ENCODE results near the gene CHMP1A. TPM values are rescaled to one million over a fixed set of nuclear protein-coding genes. Genes with fewer than 3 reads are reported as not detected.

CHMP1A gene
- total RNA-seq, 2 donors from 2014 or later = 63.0 to 77.2 TPM

GRCh38 chr16:89596061-89596689 lies 61.3 kb downstream of the CHMP1A start:
- TF ChIP-seq CTCF (IDR thresholded peaks at IDR 0.05) = no peak
- H3K9me3 ChIP-seq = no peaks in the 10 kb centered on the region
- H3K4me3 ChIP-seq = no peak overlapping the region
- H3K36me3 ChIP-seq = no peaks in the 10 kb centered on the region
- DNase-seq (ENCODE audit: low spot score) (no peak), ATAC-seq (ENCODE audit: insufficient number of reproducible peaks, low FRiP score, low read depth) (no peak)
- no peak overlapping the region for H3K27ac ChIP-seq
- no peaks in the 10 kb centered on the region for H3K27me3 ChIP-seq (replicated peaks; ENCODE audit: insufficient read depth)
- H3K4me1 ChIP-seq (ENCODE audit: control insufficient read depth in 1 of 2, low read depth in 2 of 2) = no peaks in the 10 kb centered on the region

GRCh38 chr16:89595330-89596060 lies 62.0 kb downstream of the CHMP1A start:
- Histone ChIP-seq H3K4me1 (ENCODE audit: control insufficient read depth in 1 of 2, low read depth in 2 of 2) (no peaks in the 10 kb centered on the region), H3K9me3 (no peaks in the 10 kb centered on the region), H3K4me3 (no peak overlapping the region), H3K27me3 (replicated peaks; ENCODE audit: insufficient read depth) (no peaks in the 10 kb centered on the region), H3K36me3 (no peaks in the 10 kb centered on the region), H3K27ac (no peak overlapping the region)
- DNase-seq (ENCODE audit: low spot score) (no peak), ATAC-seq (ENCODE audit: insufficient number of reproducible peaks, low FRiP score, low read depth) (no peak)
- TF ChIP-seq CTCF (IDR thresholded peaks at IDR 0.05) = no peak

Other genes starting within 250 kb of the CHMP1A start
- gene ANKRD11, start 167.1 kb downstream of the CHMP1A start, total RNA-seq = 100 to 1,000 TPM; 125 to 129 TPM
- 100 to 1,000 TPM; 214 to 333 TPM for gene SPG7, start 149.3 kb downstream of the CHMP1A start, total RNA-seq
- 1,000 to 10,000 TPM; 3,914 to 4,192 TPM for gene RPL13, start 97.0 kb downstream of the CHMP1A start, total RNA-seq
- gene CPNE7, start 82.0 kb downstream of the CHMP1A start, total RNA-seq = not detected
- not detected for gene DPEP1, start 44.1 kb downstream of the CHMP1A start, total RNA-seq
- gene SPATA33, start 128 bp upstream of the CHMP1A start, total RNA-seq = 1 to 10 TPM; 3.2 to 3.9 TPM
- gene CDK10, start 29.0 kb upstream of the CHMP1A start, total RNA-seq = 10 to 100 TPM; 20.3 to 35.2 TPM
- 10 to 100 TPM; 19.0 to 24.1 TPM for gene SPATA2L, start 44.0 kb upstream of the CHMP1A start, total RNA-seq
- gene VPS9D1, start 63.2 kb upstream of the CHMP1A start, total RNA-seq = 10 to 100 TPM in 1 of 2 donors, 1 to 10 TPM in 1; 9.5 to 18.3 TPM
- gene ZNF276, start 63.8 kb upstream of the CHMP1A start, total RNA-seq = 10 to 100 TPM; 25.0 to 34.1 TPM
- gene FANCA, start 158.9 kb upstream of the CHMP1A start, total RNA-seq = 1 to 10 TPM; 2.5 to 3.7 TPM
- 1 to 10 TPM in 1 of 2 donors, not detected in 1; 2.0 TPM for gene SPIRE2, start 170.8 kb upstream of the CHMP1A start, total RNA-seq
- gene TCF25, start 215.9 kb upstream of the CHMP1A start, total RNA-seq = 100 to 1,000 TPM; 166 to 247 TPM

Measured in thoracic aorta (tissue), 2 donors.